Esophagus muscularis mucosa (tissue), 4 donors: ENCODE measurements around the gene GRPEL2. TPM values are rescaled to one million over a fixed set of nuclear protein-coding genes. Genes with fewer than 3 reads are reported as not detected.

Experiments
- DNase-seq: peaks from one replicate; pipeline ENCODE4 v3.0.0-alpha.2; 2017; ENCODE audit errors: extremely low spot score
- H3K27ac ChIP-seq, 4 donors: fragments of 200-600 bp; sonication (generic); replicated peaks in 1 of 4; 1 replicate in 3 of 4; 2 replicates in 1 of 4; pipeline ENCODE4 v1.5.1; 2016 to 2019; ENCODE audit warnings: mild to moderate bottlenecking in 1 of 4
- H3K27me3 ChIP-seq, 4 donors: fragments of 200-600 bp; sonication (generic); one replicate each; pipeline versions ENCODE4 v1.5.1 to v1.6.0; 2016 to 2019
- H3K36me3 ChIP-seq, 4 donors: fragments of 200-600 bp; sonication (generic); one replicate each; pipeline ENCODE4 v1.5.1; 2016 to 2019
- H3K4me1 ChIP-seq, 4 donors: fragments of 200-600 bp; sonication (generic); one replicate each; pipeline ENCODE4 v1.5.1; 2016 to 2019
- H3K4me3 ChIP-seq, 4 donors: fragments of 200-600 bp; sonication (generic); 1 replicate in 2 of 4; 2 replicates in 2 of 4; pipeline ENCODE4 v1.5.1; 2016 to 2019; ENCODE audit warnings: mild to moderate bottlenecking in 4 of 4, moderate library complexity in 1 of 4
- H3K9me3 ChIP-seq, 4 donors: fragments of 200-600 bp; sonication (generic); 1 replicate in 3 of 4; 2 replicates in 1 of 4; pipeline ENCODE4 v1.5.1; 2016 to 2019
- CTCF ChIP-seq, 3 experiments: fragments of 200-600 bp in 2 of 3; fragments of 450-650 bp in 1 of 3; sonication (generic) in 2 of 3; IDR thresholded peaks; one replicate each; pipeline ENCODE4 v1.5.1; 2017 to 2019; ENCODE audit warnings: antibody characterized with exemption in 3 of 3, mild to moderate bottlenecking in 2 of 3, moderate library complexity in 1 of 3
- EP300 ChIP-seq: sonication (generic); formaldehyde crosslinking; IDR thresholded peaks from one replicate; pipeline ENCODE4 v1.6.1; 2017; ENCODE audit warnings: antibody characterized with exemption
- POLR2A ChIP-seq: fragments of 450-650 bp; IDR thresholded peaks from one replicate; pipeline ENCODE4 v1.6.1; 2017; ENCODE audit warnings: antibody characterized with exemption, moderate library complexity, mild to moderate bottlenecking, low read depth
- POLR2AphosphoS5 ChIP-seq, 2 donors: sonication (generic); formaldehyde crosslinking; IDR thresholded peaks; one replicate each; pipeline ENCODE4 v1.6.1; 2017; ENCODE audit warnings: antibody characterized with exemption in 2 of 2
- WGBS: methylation state at CpG from one replicate; pipeline ENCODE4 v1.1.5; 2018; 5-methylcytosine and 5-hydroxymethylcytosine counted together
- intact Hi-C: fragments of 100-400 bp; cut with DNase I; formaldehyde crosslinking; loops from one replicate; pipeline ENCODE4 v1.15.1; 2023
- total RNA-seq, 4 donors: library from RNA; depleted of rRNA; stranded (reverse); fragments of >200 nt; gene quantifications; one replicate each; pipeline versions ENCODE4 v1.1.0 to v1.2.1, GENCODE V29; 2016

The GRPEL2 gene
- total RNA-seq, 4 donors from 2014 or later: 7.8 to 14.9 (median 8.7) TPM

DNA sequence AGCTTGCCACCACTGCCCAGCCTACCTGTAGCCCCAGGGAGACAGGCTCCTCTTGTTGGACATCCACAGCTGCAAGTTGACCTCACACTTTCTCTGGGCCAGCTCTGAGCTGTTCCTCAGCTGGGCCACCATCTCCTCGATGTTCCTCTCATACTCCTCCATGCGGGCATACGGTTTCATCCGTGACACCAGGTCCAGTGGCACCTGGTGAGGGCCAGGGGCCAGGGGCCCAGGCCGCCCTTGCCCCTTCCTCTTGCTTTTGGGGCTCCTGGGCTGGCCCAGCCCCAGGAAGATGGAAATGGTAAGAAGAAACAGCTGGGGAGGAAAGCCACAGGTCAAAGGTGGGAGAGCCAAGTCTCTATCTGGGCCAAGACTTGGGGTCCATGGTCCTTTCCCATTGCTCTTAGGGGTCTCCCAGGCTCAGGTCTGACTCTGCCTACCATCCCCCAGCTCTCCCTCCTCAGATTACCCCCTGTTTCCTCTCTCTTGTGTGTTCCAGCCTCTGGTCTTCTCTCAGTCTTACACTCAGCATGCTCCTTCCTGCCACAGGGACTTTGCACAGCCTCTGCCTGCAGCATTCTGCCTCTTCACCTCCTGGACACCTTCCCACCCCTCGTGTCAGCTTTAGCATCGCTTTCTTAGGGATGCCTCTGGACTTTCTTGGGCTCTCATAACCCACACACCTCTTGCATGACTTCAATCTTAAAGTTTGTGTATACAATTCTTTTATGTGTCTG, 31.6 kb downstream of the GRPEL2 start:
- Histone ChIP-seq H3K27ac (peak overlapping the region; percentile 36 to 97 (median 67)), H3K9me3 (no peaks in the 10 kb centered on the region), H3K4me1 (peaks cover 14 to 70% (median 64%) of the 10 kb centered on the region in 4 donors), H3K4me3 (no peak overlapping the region), H3K36me3 (no peaks in the 10 kb centered on the region), H3K27me3 (no peaks in the 10 kb centered on the region)
- no peak for TF ChIP-seq CTCF (IDR thresholded peaks at IDR 0.05)
- TF ChIP-seq EP300: no peak
- no peak for TF ChIP-seq POLR2A
- no peak for TF ChIP-seq POLR2AphosphoS5 (IDR thresholded peaks at IDR 0.05)
- intact Hi-C loops: no loop called here
- WGBS: 83% methylated on average over 7 of the region's 7 CpGs
- no peak for DNase-seq

DNA sequence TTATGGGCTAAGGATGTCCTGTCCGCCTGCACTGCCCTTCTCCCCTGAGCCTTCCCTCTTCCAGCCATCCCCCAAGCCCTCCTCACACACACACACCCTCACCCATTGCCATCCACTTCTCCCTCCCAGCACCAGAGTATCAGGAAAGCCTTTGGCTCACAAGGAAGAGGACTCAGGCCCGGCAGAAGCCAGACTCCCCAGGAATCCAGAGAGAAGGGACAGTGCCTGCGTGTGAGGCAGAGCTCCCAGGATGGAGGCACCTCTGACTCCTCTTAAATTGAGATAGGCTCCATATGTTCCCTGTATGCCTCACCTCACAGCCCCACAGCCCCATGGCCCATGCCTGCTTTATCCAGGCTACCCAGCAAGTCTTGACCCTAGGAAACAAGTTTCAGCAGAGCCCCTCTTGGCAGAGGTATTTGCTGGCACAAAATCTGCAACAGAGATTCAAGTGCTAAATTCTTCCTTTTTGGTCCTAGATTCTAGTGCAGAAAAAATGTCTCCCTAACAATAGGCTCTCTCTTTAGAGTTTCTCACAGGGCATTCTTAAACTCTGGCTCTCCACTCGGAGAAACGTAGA, 33.0 kb downstream of the GRPEL2 start:
- intact Hi-C loops: no loop called here
- H3K4me1 ChIP-seq: peaks cover 28 to 70% (median 65%) of the 10 kb centered on the region in 4 donors
- no peaks in the 10 kb centered on the region for H3K27me3 ChIP-seq
- no peak for DNase-seq
- TF ChIP-seq EP300 (no peak), POLR2AphosphoS5 (IDR thresholded peaks at IDR 0.05) (no peak), POLR2A (no peak), CTCF (IDR thresholded peaks at IDR 0.05) (no peak)
- no peaks in the 10 kb centered on the region for H3K36me3 ChIP-seq
- H3K4me3 ChIP-seq: peak overlapping the region in 2 of 4 donors; percentile 7
- peak overlapping the region; percentile 92 to 97 (median 96) for H3K27ac ChIP-seq
- WGBS: 40% methylated on average over 5 of the region's 5 CpGs
- H3K9me3 ChIP-seq: no peaks in the 10 kb centered on the region

GRCh38 chr5:149379177-149379761, 34.0 kb downstream of the GRPEL2 start, which contains the start of gene IL17B:
Gene IL17B (minus strand): TSS chr5:149379292. CDS start chr5:149379225, 67 bp downstream.
- Histone ChIP-seq H3K4me1 (peaks cover 36 to 70% (median 67%) of the 10 kb centered on the region in 4 donors), H3K4me3 (peak within 1 kb of the TSS; percentile 6 to 55 (median 10)), H3K9me3 (no peaks in the 10 kb centered on the region), H3K27ac (peak within 1 kb of the TSS; percentile 92 to 97 (median 96)), H3K27me3 (no peaks in the 10 kb centered on the region), H3K36me3 (no peaks in the 10 kb centered on the region)
- intact Hi-C loops: no loop called here
- TF ChIP-seq POLR2AphosphoS5 (IDR thresholded peaks at IDR 0.05) (no peak), CTCF (IDR thresholded peaks at IDR 0.05) (no peak)
- 76% methylated on average over 9 of the region's 22 CpGs for WGBS
- DNase-seq: no peak

GRCh38 chr5:149379818-149380374, 34.6 kb downstream of the GRPEL2 start:
- Histone ChIP-seq H3K9me3 (no peaks in the 10 kb centered on the region), H3K27ac (peak overlapping the region; percentile 92 to 97 (median 96)), H3K4me1 (peaks cover 42 to 73% (median 70%) of the 10 kb centered on the region in 4 donors), H3K27me3 (no peaks in the 10 kb centered on the region), H3K36me3 (no peaks in the 10 kb centered on the region), H3K4me3 (peak overlapping the region in 3 of 4 donors; percentile 6 to 55 (median 12))
- TF ChIP-seq POLR2AphosphoS5 (IDR thresholded peaks at IDR 0.05) (no peak), POLR2A (no peak), EP300 (no peak), CTCF (IDR thresholded peaks at IDR 0.05) (no peak)
- intact Hi-C loops: loop anchor here (2.0 kb wide), 1 partner anchor 55 kb away; no protein-coding TSS in a partner anchor
- WGBS: 49% methylated on average over 3 of the region's 5 CpGs
- DNase-seq: no peak
